ENCODE measurements around the gene CASTOR1.

The CASTOR1 gene

GRCh38 chr22:30318799-30319419, 29.6 kb upstream of the CASTOR1 start:
- DNase-seq = peak in 1 of 3 donors; percentile 26

GRCh38 chr22:30317778-30318177, 28.5 kb upstream of the CASTOR1 start:
- DNase-seq = no peak

GRCh38 chr22:30315962-30316576, 26.8 kb upstream of the CASTOR1 start:
- no peak for DNase-seq

- peak; percentile 87 to 91 (median 89) for DNase-seq
These were observed 25.6 kb upstream of the CASTOR1 start for GRCh38 chr22:30314915-30315314.

GRCh38 chr22:30313527-30314363, 24.4 kb upstream of the CASTOR1 start:
- no peak for DNase-seq

- DNase-seq = peak in 1 of 3 donors; percentile 54
These were observed 22.7 kb upstream of the CASTOR1 start for GRCh38 chr22:30312053-30312452.

- no peak for DNase-seq
These were observed 21.8 kb upstream of the CASTOR1 start for GRCh38 chr22:30310881-30311771.

GRCh38 chr22:30309951-30310741, 20.8 kb upstream of the CASTOR1 start:
- peak; percentile 76 to 79 (median 78) for DNase-seq

GRCh38 chr22:30308518-30309230, 19.4 kb upstream of the CASTOR1 start:
- no peak for DNase-seq

GRCh38 chr22:30308093-30308492, 18.8 kb upstream of the CASTOR1 start:
- DNase-seq = no peak

- no peak for DNase-seq
These were observed 17.8 kb upstream of the CASTOR1 start for GRCh38 chr22:30307041-30307574.

- no peak for DNase-seq
These were observed 17.3 kb upstream of the CASTOR1 start for GRCh38 chr22:30306627-30307011.

- no peak for DNase-seq
These were observed 16.8 kb upstream of the CASTOR1 start for GRCh38 chr22:30305906-30306626.

GRCh38 chr22:30305519-30305905, 16.2 kb upstream of the CASTOR1 start:
- DNase-seq = peak; percentile 63 to 72 (median 64)

- DNase-seq = no peak
These were observed 15.4 kb upstream of the CASTOR1 start for GRCh38 chr22:30304495-30305244.

- no peak for DNase-seq
These were observed 13.5 kb upstream of the CASTOR1 start for GRCh38 chr22:30302810-30303138.

GRCh38 chr22:30301995-30302809, 12.9 kb upstream of the CASTOR1 start:
- DNase-seq = peak; percentile 89 to 91 (median 89)

GRCh38 chr22:30299322-30299721, 10.0 kb upstream of the CASTOR1 start:
- DNase-seq = no peak
